GM18867 (cell line): ENCODE data around the gene ARID3A.

Source experiments
- ATAC-seq: cut with Tn5 transposase; IDR thresholded peaks from one replicate; pipeline ENCODE4 v1.9.1; 2021; ENCODE audit warnings: mild to moderate bottlenecking, moderate library complexity; ENCODE audit not compliant: unreplicated experiment

ARID3A gene

GRCh38 chr19:960601-960938 is 34.7 kb downstream of the ARID3A start:
- no peak for ATAC-seq

GRCh38 chr19:961866-962620 is 36.2 kb downstream of the ARID3A start:
- ATAC-seq, result no peak

GRCh38 chr19:962683-963400 is 37.0 kb downstream of the ARID3A start:
- no peak for ATAC-seq

GRCh38 chr19:963486-963951 is 37.7 kb downstream of the ARID3A start:
- no peak for ATAC-seq

- no peak for ATAC-seq
These were observed 38.3 kb downstream of the ARID3A start for GRCh38 chr19:964116-964520.

- ATAC-seq, result no peak
These were observed 39.2 kb downstream of the ARID3A start for GRCh38 chr19:964761-965694.

GRCh38 chr19:966485-967088 is 40.8 kb downstream of the ARID3A start:
- ATAC-seq, result no peak

GRCh38 chr19:970695-971094 is 44.9 kb downstream of the ARID3A start:
- ATAC-seq, result no peak

GRCh38 chr19:971795-972194 is 46.0 kb downstream of the ARID3A start:
- ATAC-seq, result no peak

- no peak for ATAC-seq
These were observed 46.4 kb downstream of the ARID3A start for GRCh38 chr19:972281-972680.

- ATAC-seq, result no peak
These were observed 48.1 kb downstream of the ARID3A start for GRCh38 chr19:973726-974563.

GRCh38 chr19:974564-975257 is 48.9 kb downstream of the ARID3A start:
- ATAC-seq, result no peak

- no peak for ATAC-seq
These were observed 50.6 kb downstream of the ARID3A start for GRCh38 chr19:976476-976875.

GRCh38 chr19:977058-977464 is 51.2 kb downstream of the ARID3A start:
- ATAC-seq, result no peak

- no peak for ATAC-seq
These were observed 53.5 kb downstream of the ARID3A start for GRCh38 chr19:979318-979741.

- no peak for ATAC-seq
These were observed 54.5 kb downstream of the ARID3A start for GRCh38 chr19:980133-980998.

GRCh38 chr19:982567-983170 is 56.8 kb downstream of the ARID3A start:
- ATAC-seq, result no peak
